Endodermal cell (in vitro differentiated cells): ENCODE measurements around the gene ARHGAP42. TPM values are rescaled to one million over a fixed set of nuclear protein-coding genes. Genes with fewer than 3 reads are reported as not detected.
A peak's percentile ranks its signal among the peaks of the same experiment; 100 is the strongest.

Source experiments
- DNase-seq: peaks from one replicate; pipeline ENCODE4 v3.0.0-alpha.2; 2017
- H3K27ac ChIP-seq: 2 replicates; pipeline ENCODE4 v1.5.1; 2013; ENCODE audit warnings: mild to moderate bottlenecking, low read depth, low read length, moderate library complexity
- H3K27me3 ChIP-seq: 2 replicates; pipeline ENCODE4 v1.6.1; 2013; ENCODE audit warnings: mild to moderate bottlenecking, low read length, moderate library complexity; ENCODE audit not compliant: insufficient read depth, control insufficient read depth, poor library complexity, severe bottlenecking
- H3K36me3 ChIP-seq: 2 replicates; pipeline ENCODE4 v1.7.0; 2013; ENCODE audit warnings: mild to moderate bottlenecking, low read length, moderate library complexity; ENCODE audit not compliant: control insufficient read depth, insufficient read depth
- H3K4me1 ChIP-seq: one replicate; pipeline ENCODE4 v1.7.0; 2013; ENCODE audit warnings: low read length; ENCODE audit not compliant: control insufficient read depth, insufficient read depth
- H3K4me3 ChIP-seq: 2 replicates; pipeline ENCODE4 v1.5.1; 2013; ENCODE audit warnings: mild to moderate bottlenecking, low read length, moderate library complexity
- H3K9ac ChIP-seq: 2 replicates; pipeline ENCODE4 v1.6.1; 2013; ENCODE audit warnings: mild to moderate bottlenecking, low read length, moderate library complexity; ENCODE audit not compliant: poor library complexity, severe bottlenecking; ENCODE audit errors: extremely low read depth
- H3K9me3 ChIP-seq: 2 replicates; pipeline ENCODE4 v1.6.1; 2013; ENCODE audit warnings: mild to moderate bottlenecking, low read length, moderate library complexity; ENCODE audit not compliant: control insufficient read depth
- H3K27ac Mint-ChIP-seq: 2 replicates; pipeline ENCODE4 v1.8.0; 2020; ENCODE audit warnings: mixed read lengths
- H3K27me3 Mint-ChIP-seq: 2 replicates; pipeline ENCODE4 v1.8.0; 2021; ENCODE audit warnings: mild to moderate bottlenecking, mixed read lengths; ENCODE audit not compliant: insufficient read depth
- H3K36me3 Mint-ChIP-seq: 2 replicates; pipeline ENCODE4 v1.8.0; 2020; ENCODE audit warnings: low read depth, mixed read lengths
- H3K4me1 Mint-ChIP-seq: 2 replicates; pipeline ENCODE4 v1.8.0; 2020; ENCODE audit warnings: mixed read lengths
- H3K4me3 Mint-ChIP-seq: 2 replicates; pipeline ENCODE4 v1.8.0; 2020; ENCODE audit warnings: mild to moderate bottlenecking, moderate library complexity, mixed read lengths
- H3K9me3 Mint-ChIP-seq: 2 replicates; pipeline ENCODE4 v1.8.0; 2020; ENCODE audit warnings: mild to moderate bottlenecking, mixed read lengths
- WGBS, 2 experiments: methylation state at CpG; one replicate each; pipeline versions ENCODE4 v1.1.5 to v1.1.7; 2013; ENCODE audit warnings: missing lambda C conversion rate in 2 of 2, mixed read lengths in 1 of 2; ENCODE audit not compliant: insufficient coverage in 1 of 2, insufficient read length in 1 of 2; 5-methylcytosine and 5-hydroxymethylcytosine counted together
- total RNA-seq, 2 donors: library from RNA; stranded (reverse); fragmentation: NEBNext Ultra II Directional in 1 of 2; extraction: Animal tissue kit (Norgen Biotek cat#: 25700) in 1 of 2; gene quantifications; 2 replicates in 1 of 2; 3 replicates in 1 of 2; pipeline ENCODE4 v1.2.1, GENCODE V29; 2021
- TF ChIP-seq, protein P1 (sequence below): fragments of 200-600 bp; sonication (generic); conservative IDR thresholded peaks from 2 replicates; pipeline ENCODE4 v1.5.0; 2021; ENCODE audit warnings: antibody characterized with exemption, mild to moderate bottlenecking

Gene ARHGAP42
- total RNA-seq, 2 donors from 2014 or later = 164 to 176 TPM

DNA sequence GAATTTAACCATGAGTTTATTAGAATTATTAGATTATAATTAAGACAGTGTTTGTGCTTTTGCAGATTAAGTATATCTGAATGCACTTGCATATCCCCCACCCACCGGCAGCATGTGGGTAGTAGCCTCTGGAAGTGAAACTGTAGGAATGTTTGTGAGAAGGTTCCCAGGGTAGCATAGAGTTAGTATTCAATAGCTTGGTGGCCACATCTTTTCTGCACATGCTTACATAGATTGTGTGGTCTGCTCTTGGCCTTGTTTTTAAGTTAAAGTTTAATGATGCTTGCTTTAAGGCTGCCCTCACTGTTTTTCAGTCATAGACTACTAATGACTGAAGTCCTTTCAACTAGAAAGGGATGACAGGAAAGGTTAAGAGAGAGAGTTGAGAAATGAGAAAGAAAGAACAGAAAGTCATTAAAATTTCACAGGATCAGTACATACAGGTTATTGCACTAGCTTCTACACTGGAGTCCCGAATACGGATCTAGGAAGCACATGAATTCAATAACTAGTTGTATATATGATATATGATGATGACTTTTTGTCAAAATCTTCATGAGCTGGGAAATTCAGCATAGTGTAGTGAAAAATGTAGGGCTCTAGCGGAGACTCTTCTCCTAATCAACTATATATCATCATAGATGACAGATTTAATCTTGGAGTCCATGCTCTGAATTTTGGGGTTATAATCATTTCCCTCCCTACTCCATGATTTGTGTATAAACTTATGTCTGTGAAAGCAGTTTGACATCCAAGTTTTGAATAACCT is 137.1 kb downstream of the ARHGAP42 start:
- H3K36me3 Mint-ChIP-seq = peaks cover 4% of the 10 kb centered on the region
- no peaks in the 10 kb centered on the region for H3K27me3 ChIP-seq
- H3K27me3 Mint-ChIP-seq = no peaks in the 10 kb centered on the region
- TF ChIP-seq, protein P1, sequence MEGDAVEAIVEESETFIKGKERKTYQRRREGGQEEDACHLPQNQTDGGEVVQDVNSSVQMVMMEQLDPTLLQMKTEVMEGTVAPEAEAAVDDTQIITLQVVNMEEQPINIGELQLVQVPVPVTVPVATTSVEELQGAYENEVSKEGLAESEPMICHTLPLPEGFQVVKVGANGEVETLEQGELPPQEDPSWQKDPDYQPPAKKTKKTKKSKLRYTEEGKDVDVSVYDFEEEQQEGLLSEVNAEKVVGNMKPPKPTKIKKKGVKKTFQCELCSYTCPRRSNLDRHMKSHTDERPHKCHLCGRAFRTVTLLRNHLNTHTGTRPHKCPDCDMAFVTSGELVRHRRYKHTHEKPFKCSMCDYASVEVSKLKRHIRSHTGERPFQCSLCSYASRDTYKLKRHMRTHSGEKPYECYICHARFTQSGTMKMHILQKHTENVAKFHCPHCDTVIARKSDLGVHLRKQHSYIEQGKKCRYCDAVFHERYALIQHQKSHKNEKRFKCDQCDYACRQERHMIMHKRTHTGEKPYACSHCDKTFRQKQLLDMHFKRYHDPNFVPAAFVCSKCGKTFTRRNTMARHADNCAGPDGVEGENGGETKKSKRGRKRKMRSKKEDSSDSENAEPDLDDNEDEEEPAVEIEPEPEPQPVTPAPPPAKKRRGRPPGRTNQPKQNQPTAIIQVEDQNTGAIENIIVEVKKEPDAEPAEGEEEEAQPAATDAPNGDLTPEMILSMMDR = no peak
- no peak overlapping the region for H3K4me3 ChIP-seq
- H3K4me1 ChIP-seq = peaks cover 38% of the 10 kb centered on the region
- DNase-seq = no peak
- WGBS, 2 experiments = 94% methylated on average over 3 of the region's 4 CpGs; no CpG with 5 or more reads in 1 of the 2 experiments
- peak overlapping the region; percentile 33 for H3K27ac Mint-ChIP-seq
- H3K4me1 Mint-ChIP-seq = peaks cover 76% of the 10 kb centered on the region
- no peak overlapping the region for H3K4me3 Mint-ChIP-seq
- no peaks in the 10 kb centered on the region for H3K9me3 ChIP-seq
- peaks cover 12% of the 10 kb centered on the region for H3K36me3 ChIP-seq
- H3K27ac ChIP-seq = no peak overlapping the region
- no peaks in the 10 kb centered on the region for H3K9me3 Mint-ChIP-seq
- no peak overlapping the region for H3K9ac ChIP-seq

DNA sequence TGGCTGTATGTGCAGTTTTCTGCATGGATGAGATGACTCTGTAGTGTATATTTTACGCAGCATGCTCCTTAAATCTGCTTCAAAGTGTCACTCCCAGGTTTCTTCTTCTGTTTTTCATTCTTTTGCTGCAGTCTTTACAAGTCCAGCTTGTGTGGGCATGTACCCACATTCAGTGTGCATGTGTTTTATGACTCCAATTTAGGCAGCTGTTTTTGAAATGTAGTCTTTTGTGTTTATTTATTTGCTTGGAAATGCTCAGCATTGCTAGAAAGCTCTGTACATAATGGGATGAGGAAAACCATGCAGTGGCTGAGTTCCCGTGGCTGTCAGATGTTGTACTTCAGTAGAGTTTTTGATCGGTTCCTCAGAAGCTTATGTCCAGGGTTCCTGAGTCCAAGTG is 138.5 kb downstream of the ARHGAP42 start:
- peaks cover 44% of the 10 kb centered on the region for H3K4me1 ChIP-seq
- Mint-ChIP-seq H3K4me1 (peaks cover 78% of the 10 kb centered on the region), H3K27ac (peak overlapping the region; percentile 38)

GRCh38 chr11:100827934-100828661 is 141.0 kb downstream of the ARHGAP42 start:
- H3K27ac Mint-ChIP-seq = peak overlapping the region; percentile 95
- H3K9me3 ChIP-seq = no peaks in the 10 kb centered on the region
- no peaks in the 10 kb centered on the region for H3K27me3 Mint-ChIP-seq
- H3K36me3 Mint-ChIP-seq = peaks cover 8% of the 10 kb centered on the region
- H3K27ac ChIP-seq = peak overlapping the region; percentile 4
- DNase-seq = peak; percentile 86
- no peaks in the 10 kb centered on the region for H3K27me3 ChIP-seq
- H3K36me3 ChIP-seq = peaks cover 6% of the 10 kb centered on the region
- peak overlapping the region; percentile 16 for H3K4me3 Mint-ChIP-seq
- TF ChIP-seq, protein P1 = peak; percentile 70
- peaks cover 42% of the 10 kb centered on the region for H3K4me1 ChIP-seq
- peak overlapping the region; percentile 43 for H3K4me3 ChIP-seq
- H3K9ac ChIP-seq = peak overlapping the region; percentile 62
- no peaks in the 10 kb centered on the region for H3K9me3 Mint-ChIP-seq
- H3K4me1 Mint-ChIP-seq = peaks cover 75% of the 10 kb centered on the region
- WGBS, 2 experiments = 6% methylated on average over 1 of the region's 1 CpG; no CpG with 5 or more reads in 1 of the 2 experiments

More for the DNA sequence above, 138.5 kb downstream of the ARHGAP42 start:
- no peaks in the 10 kb centered on the region for H3K9me3 ChIP-seq
- Mint-ChIP-seq H3K27me3 (no peaks in the 10 kb centered on the region), H3K4me3 (no peak overlapping the region), H3K36me3 (peaks cover 8% of the 10 kb centered on the region), H3K9me3 (no peaks in the 10 kb centered on the region)
- TF ChIP-seq, protein P1 = no peak
- DNase-seq = no peak
- peaks cover 12% of the 10 kb centered on the region for H3K36me3 ChIP-seq
- no peaks in the 10 kb centered on the region for H3K27me3 ChIP-seq
- H3K27ac ChIP-seq = no peak overlapping the region
- no peak overlapping the region for H3K4me3 ChIP-seq
- 89 to 99% methylated on average over 1 to 3 of the region's 3 CpGs for WGBS, 2 experiments
- no peak overlapping the region for H3K9ac ChIP-seq
